HL-60 (cell line): ENCODE results near the gene KLHL30.

Experiments used
- DNase-seq, 2 experiments: peaks; one replicate each; pipeline ENCODE4 v3.0.0-alpha.2; 2010 to 2020; ENCODE audit warnings: low read depth in 1 of 2, low spot score in 1 of 2
- H3K27ac ChIP-seq: fragments of 250-450 bp; sonication (Bioruptor Pico); replicated peaks from 2 replicates; pipeline ENCODE4 v1.5.1; 2020; ENCODE audit warnings: mild to moderate bottlenecking, moderate library complexity
- H3K27me3 ChIP-seq: fragments of 250-450 bp; sonication (Bioruptor Pico); 2 replicates; pipeline ENCODE4 v1.5.1; 2021; ENCODE audit warnings: mild to moderate bottlenecking, moderate library complexity; ENCODE audit not compliant: insufficient read depth, poor library complexity, severe bottlenecking
- H3K4me3 ChIP-seq: replicated peaks from 2 replicates; pipeline ENCODE4 v1.5.1; 2011; ENCODE audit warnings: mild to moderate bottlenecking, control low read depth, low read length; ENCODE audit not compliant: insufficient read depth
- GABPA ChIP-seq: IDR thresholded peaks from 2 replicates; pipeline ENCODE4 v1.6.1; 2012; ENCODE audit warnings: low read depth
- POLR2AphosphoS5 ChIP-seq: IDR thresholded peaks from 2 replicates; pipeline ENCODE4 v1.6.1; 2012; ENCODE audit warnings: low read depth
- SPI1 ChIP-seq: IDR thresholded peaks from 2 replicates; pipeline ENCODE4 v1.6.1; 2012; ENCODE audit warnings: low read depth, mild to moderate bottlenecking, borderline replicate concordance
- TF ChIP-seq, protein P1 (sequence below): IDR thresholded peaks from one replicate; pipeline ENCODE4 v1.5.1; 2011; ENCODE audit warnings: low read length, control low read depth, inconsistent platforms; ENCODE audit not compliant: insufficient read depth
- TF ChIP-seq, protein P2 (sequence below): IDR thresholded peaks from 2 replicates; pipeline ENCODE4 v1.6.1; 2012; ENCODE audit warnings: low read depth; ENCODE audit not compliant: insufficient replicate concordance

The KLHL30 gene

DNA sequence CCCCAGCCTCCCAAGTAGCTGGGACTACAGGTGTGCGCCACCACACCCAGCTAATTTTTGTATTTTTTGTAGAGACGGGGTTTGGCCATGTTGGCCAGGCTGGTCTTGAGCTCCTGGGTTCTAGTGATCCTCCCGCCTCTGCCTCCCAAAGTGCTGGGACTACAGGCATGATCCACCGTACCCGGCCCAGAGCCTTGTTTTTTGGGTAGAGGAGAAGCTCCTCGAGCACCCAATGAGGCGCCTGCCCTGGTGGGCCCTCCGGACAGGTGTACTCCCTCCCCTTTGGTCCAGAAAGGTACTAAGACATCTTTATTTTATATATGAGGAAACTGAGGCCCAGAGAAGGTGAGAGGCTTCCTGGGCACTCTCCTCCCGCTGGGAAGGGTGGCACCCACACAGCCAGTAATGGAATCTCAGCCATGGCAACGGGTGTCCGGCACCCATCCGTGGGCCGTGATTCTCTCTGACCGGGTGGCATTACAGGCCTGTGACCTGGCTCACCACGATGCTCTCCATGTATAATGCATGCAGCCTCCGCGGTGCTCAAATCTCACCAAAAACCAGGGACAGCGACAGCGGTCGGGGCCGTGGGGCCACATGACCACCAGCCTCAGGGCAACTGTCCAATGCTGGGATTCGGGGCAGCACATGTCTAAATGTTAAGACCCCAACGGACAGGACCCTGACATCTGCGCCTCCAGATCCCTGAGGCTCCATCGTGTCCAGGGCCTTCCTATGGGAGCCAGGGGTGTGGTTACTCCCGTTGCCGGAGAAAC is 16.8 kb upstream of the KLHL30 start:
- no peak for DNase-seq
- no peaks in the 10 kb centered on the region for H3K27me3 ChIP-seq
- no peak overlapping the region for H3K4me3 ChIP-seq
- H3K27ac ChIP-seq = no peak overlapping the region
- TF ChIP-seq POLR2AphosphoS5 (no peak), GABPA (no peak), SPI1 (no peak)
- TF ChIP-seq, protein P1, sequence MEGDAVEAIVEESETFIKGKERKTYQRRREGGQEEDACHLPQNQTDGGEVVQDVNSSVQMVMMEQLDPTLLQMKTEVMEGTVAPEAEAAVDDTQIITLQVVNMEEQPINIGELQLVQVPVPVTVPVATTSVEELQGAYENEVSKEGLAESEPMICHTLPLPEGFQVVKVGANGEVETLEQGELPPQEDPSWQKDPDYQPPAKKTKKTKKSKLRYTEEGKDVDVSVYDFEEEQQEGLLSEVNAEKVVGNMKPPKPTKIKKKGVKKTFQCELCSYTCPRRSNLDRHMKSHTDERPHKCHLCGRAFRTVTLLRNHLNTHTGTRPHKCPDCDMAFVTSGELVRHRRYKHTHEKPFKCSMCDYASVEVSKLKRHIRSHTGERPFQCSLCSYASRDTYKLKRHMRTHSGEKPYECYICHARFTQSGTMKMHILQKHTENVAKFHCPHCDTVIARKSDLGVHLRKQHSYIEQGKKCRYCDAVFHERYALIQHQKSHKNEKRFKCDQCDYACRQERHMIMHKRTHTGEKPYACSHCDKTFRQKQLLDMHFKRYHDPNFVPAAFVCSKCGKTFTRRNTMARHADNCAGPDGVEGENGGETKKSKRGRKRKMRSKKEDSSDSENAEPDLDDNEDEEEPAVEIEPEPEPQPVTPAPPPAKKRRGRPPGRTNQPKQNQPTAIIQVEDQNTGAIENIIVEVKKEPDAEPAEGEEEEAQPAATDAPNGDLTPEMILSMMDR = no peak
- TF ChIP-seq, protein P2, sequence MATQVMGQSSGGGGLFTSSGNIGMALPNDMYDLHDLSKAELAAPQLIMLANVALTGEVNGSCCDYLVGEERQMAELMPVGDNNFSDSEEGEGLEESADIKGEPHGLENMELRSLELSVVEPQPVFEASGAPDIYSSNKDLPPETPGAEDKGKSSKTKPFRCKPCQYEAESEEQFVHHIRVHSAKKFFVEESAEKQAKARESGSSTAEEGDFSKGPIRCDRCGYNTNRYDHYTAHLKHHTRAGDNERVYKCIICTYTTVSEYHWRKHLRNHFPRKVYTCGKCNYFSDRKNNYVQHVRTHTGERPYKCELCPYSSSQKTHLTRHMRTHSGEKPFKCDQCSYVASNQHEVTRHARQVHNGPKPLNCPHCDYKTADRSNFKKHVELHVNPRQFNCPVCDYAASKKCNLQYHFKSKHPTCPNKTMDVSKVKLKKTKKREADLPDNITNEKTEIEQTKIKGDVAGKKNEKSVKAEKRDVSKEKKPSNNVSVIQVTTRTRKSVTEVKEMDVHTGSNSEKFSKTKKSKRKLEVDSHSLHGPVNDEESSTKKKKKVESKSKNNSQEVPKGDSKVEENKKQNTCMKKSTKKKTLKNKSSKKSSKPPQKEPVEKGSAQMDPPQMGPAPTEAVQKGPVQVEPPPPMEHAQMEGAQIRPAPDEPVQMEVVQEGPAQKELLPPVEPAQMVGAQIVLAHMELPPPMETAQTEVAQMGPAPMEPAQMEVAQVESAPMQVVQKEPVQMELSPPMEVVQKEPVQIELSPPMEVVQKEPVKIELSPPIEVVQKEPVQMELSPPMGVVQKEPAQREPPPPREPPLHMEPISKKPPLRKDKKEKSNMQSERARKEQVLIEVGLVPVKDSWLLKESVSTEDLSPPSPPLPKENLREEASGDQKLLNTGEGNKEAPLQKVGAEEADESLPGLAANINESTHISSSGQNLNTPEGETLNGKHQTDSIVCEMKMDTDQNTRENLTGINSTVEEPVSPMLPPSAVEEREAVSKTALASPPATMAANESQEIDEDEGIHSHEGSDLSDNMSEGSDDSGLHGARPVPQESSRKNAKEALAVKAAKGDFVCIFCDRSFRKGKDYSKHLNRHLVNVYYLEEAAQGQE = no peak

- H3K4me3 ChIP-seq = no peak overlapping the region
- DNase-seq = no peak
- no peaks in the 10 kb centered on the region for H3K27me3 ChIP-seq
- H3K27ac ChIP-seq = no peak overlapping the region
- TF ChIP-seq, protein P1 = no peak
- TF ChIP-seq SPI1 (no peak), GABPA (no peak), POLR2AphosphoS5 (no peak)
- TF ChIP-seq, protein P2 = no peak
Measured at GRCh38 chr2:238122287-238123217, 15.9 kb upstream of the KLHL30 start.

DNA sequence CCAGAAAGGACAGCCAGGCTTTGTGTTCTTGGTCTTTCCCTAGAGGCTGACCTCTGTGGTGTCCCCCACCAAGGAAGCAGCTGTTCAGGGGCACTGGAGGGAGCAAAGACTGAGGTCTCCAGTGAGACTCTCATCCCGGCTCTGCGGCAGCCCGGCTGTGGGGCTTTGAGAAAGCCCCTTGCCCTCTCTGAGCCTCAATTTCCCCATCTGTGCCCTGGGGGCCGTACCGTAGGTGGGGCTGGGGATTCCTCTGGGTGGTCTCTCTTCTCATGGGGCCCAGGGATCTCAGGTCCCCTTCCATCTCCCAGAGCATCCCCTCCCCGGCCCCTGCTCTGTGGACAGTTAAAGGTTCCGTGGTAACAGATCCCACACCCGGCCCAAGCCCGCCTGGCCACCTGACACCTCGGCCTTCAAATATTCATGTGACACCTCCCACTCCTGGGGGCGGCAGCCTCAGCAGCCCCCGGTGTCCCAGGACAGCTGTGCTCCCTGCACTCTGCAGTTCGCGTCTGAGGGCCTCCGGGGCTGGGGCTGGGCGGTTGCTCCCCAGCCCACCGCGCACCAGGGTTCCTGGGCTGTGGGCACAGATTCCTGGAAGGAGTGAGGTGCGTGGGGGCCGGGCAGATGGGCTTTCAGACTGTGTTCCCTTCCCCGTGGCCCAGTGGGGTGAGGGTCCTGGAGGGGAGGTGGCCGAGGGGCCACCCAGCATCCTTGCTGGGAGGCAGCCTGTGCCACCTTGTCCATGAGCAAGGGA is 15.1 kb upstream of the KLHL30 start:
- Histone ChIP-seq H3K27ac (no peak overlapping the region), H3K27me3 (no peaks in the 10 kb centered on the region), H3K4me3 (no peak overlapping the region)
- TF ChIP-seq POLR2AphosphoS5 = no peak
- TF ChIP-seq GABPA = no peak
- TF ChIP-seq, protein P2 = no peak
- TF ChIP-seq, protein P1 = no peak
- no peak for TF ChIP-seq SPI1
- DNase-seq = no peak
